ENCODE data around the gene CLTA.
"Not testable (repeated sequence)": the region's sequence is repeated elsewhere in the genome, so short reads cannot be mapped to it uniquely, and the experiment has no call there.

CLTA gene

GRCh38 chr9:36191290-36191645 lies 547 bp downstream of the CLTA start:
- peak; percentile 54 for DNase-seq

GRCh38 chr9:36191686-36192085 lies 965 bp downstream of the CLTA start:
- DNase-seq = no peak

- DNase-seq = no peak
Observed at GRCh38 chr9:36192196-36192595, 1.5 kb downstream of the CLTA start.

- no peak for DNase-seq
Observed at GRCh38 chr9:36193023-36193422, 2.3 kb downstream of the CLTA start.

GRCh38 chr9:36194326-36195000 lies 3.7 kb downstream of the CLTA start:
- no peak for DNase-seq

GRCh38 chr9:36204906-36205547 lies 14.3 kb downstream of the CLTA start:
- no peak for DNase-seq

GRCh38 chr9:36207016-36207415 lies 16.3 kb downstream of the CLTA start:
- DNase-seq = no peak

- no peak for DNase-seq
Observed at GRCh38 chr9:36207546-36208012, 16.9 kb downstream of the CLTA start.

GRCh38 chr9:36208521-36209253 lies 18.0 kb downstream of the CLTA start:
- DNase-seq = no peak

GRCh38 chr9:36210722-36211121 lies 20.0 kb downstream of the CLTA start:
- no peak for DNase-seq

- DNase-seq = no peak
Observed at GRCh38 chr9:36211510-36211909, 20.8 kb downstream of the CLTA start.

- DNase-seq = no peak
Observed at GRCh38 chr9:36213387-36213786, 22.7 kb downstream of the CLTA start.

- no peak for DNase-seq
Observed at GRCh38 chr9:36213989-36214388, 23.3 kb downstream of the CLTA start.

GRCh38 chr9:36214571-36214970 lies 23.9 kb downstream of the CLTA start:
- DNase-seq = no peak

GRCh38 chr9:36217256-36217968 lies 26.7 kb downstream of the CLTA start:
- DNase-seq = no peak

- DNase-seq = no peak
Observed at GRCh38 chr9:36218011-36218410, 27.3 kb downstream of the CLTA start.

- no peak for DNase-seq
Observed at GRCh38 chr9:36218411-36218901, 27.7 kb downstream of the CLTA start.

- DNase-seq = no peak
Observed at GRCh38 chr9:36221667-36222066, 30.9 kb downstream of the CLTA start.

GRCh38 chr9:36222449-36222848 lies 31.7 kb downstream of the CLTA start:
- no peak for DNase-seq

- DNase-seq = no peak
Observed at GRCh38 chr9:36237230-36237629, 46.5 kb downstream of the CLTA start.

GRCh38 chr9:36239205-36239604 lies 48.5 kb downstream of the CLTA start:
- not testable (repeated sequence) for DNase-seq

GRCh38 chr9:36239675-36240074 lies 49.0 kb downstream of the CLTA start:
- DNase-seq = not testable (repeated sequence)

GRCh38 chr9:36245906-36246305 lies 55.2 kb downstream of the CLTA start:
- no peak for DNase-seq

All from activated naive CD4-positive, alpha-beta T cell treated with anti-CD3 and anti-CD28 coated beads, Interleukin-2, amount 50 U/mL, for 16 hours (primary cell).